Measurements from ENCODE around the gene SIM2.
"Not testable (repeated sequence)": the region's sequence is repeated elsewhere in the genome, so short reads cannot be mapped to it uniquely, and the experiment has no call there.

Gene SIM2

GRCh38 chr21:36698981-36699545 is at the start of gene SIM2:
Gene SIM2, plus strand, starts transcription at chr21:36699115. Its CDS starts 632 bp downstream, at chr21:36699747.
- DNase-seq = no peak

GRCh38 chr21:36654324-36654723 is 44.6 kb upstream of the SIM2 start:
- DNase-seq = no peak

GRCh38 chr21:36654796-36655325 is 44.1 kb upstream of the SIM2 start:
- no peak for DNase-seq

GRCh38 chr21:36656138-36656537 is 42.8 kb upstream of the SIM2 start:
- no peak for DNase-seq

GRCh38 chr21:36657290-36657689 is 41.6 kb upstream of the SIM2 start:
- DNase-seq = not testable (repeated sequence)

GRCh38 chr21:36657999-36658398 is 40.9 kb upstream of the SIM2 start:
- DNase-seq = no peak

- no peak for DNase-seq
Measured at GRCh38 chr21:36658926-36659325, 40.0 kb upstream of the SIM2 start.

- DNase-seq = no peak
Measured at GRCh38 chr21:36661511-36662309, 37.2 kb upstream of the SIM2 start.

- no peak for DNase-seq
Measured at GRCh38 chr21:36663033-36663855, 35.7 kb upstream of the SIM2 start.

GRCh38 chr21:36664662-36664990 is 34.3 kb upstream of the SIM2 start:
- no peak for DNase-seq

- DNase-seq = no peak
Measured at GRCh38 chr21:36665806-36666205, 33.1 kb upstream of the SIM2 start.

GRCh38 chr21:36668713-36669112 is 30.2 kb upstream of the SIM2 start:
- DNase-seq = no peak

- no peak for DNase-seq
Measured at GRCh38 chr21:36671836-36672235, 27.1 kb upstream of the SIM2 start.

- DNase-seq = not testable (repeated sequence)
Measured at GRCh38 chr21:36672296-36672695, 26.6 kb upstream of the SIM2 start.

- no peak for DNase-seq
Measured at GRCh38 chr21:36672737-36673136, 26.2 kb upstream of the SIM2 start.

GRCh38 chr21:36676039-36676950 is 22.6 kb upstream of the SIM2 start:
- no peak for DNase-seq

GRCh38 chr21:36677443-36677842 is 21.5 kb upstream of the SIM2 start:
- DNase-seq = no peak

GRCh38 chr21:36678538-36678937 is 20.4 kb upstream of the SIM2 start:
- no peak for DNase-seq

- DNase-seq = no peak
Measured at GRCh38 chr21:36681117-36681631, 17.7 kb upstream of the SIM2 start.

GRCh38 chr21:36684957-36685714 is 13.8 kb upstream of the SIM2 start:
- DNase-seq = no peak

- no peak for DNase-seq
Measured at GRCh38 chr21:36686955-36687354, 12.0 kb upstream of the SIM2 start.

- no peak for DNase-seq
Measured at GRCh38 chr21:36688324-36688723, 10.6 kb upstream of the SIM2 start.

Data from stimulated activated CD4-positive, alpha-beta T cell treated with anti-CD3 and anti-CD28 coated beads, Interleukin-4, amount 100 ng/mL, for 24 hours (primary cell).